ENCODE results near the gene DBX2.
"Not testable (repeated sequence)": the region's sequence is repeated elsewhere in the genome, so short reads cannot be mapped to it uniquely, and the experiment has no call there.

DBX2 gene

DNA sequence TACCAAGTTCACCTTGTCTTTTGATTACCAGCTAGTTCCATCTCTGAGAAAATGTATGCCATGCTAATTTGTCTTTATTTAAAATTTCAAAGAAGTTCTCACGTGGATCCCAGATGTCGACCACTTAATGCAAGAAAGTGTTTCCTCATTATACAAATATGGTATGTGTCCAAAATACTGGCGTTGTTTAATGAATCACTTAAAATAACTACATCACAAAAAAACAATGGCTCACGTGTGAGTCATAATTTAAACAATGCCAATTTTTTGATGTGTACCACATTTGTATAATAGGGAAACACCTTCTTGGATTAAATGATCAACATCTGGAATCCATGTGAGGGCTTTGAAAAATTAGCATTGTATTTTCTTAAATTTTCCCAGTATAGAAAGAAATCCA lies 40.8 kb downstream of the DBX2 start:
- peak; percentile 4 to 6 for DNase-seq (ENCODE audit: low read depth in 2 of 2)

GRCh38 chr12:45008211-45008610 lies 42.7 kb downstream of the DBX2 start:
- DNase-seq (ENCODE audit: low read depth in 2 of 2): no peak

DNA sequence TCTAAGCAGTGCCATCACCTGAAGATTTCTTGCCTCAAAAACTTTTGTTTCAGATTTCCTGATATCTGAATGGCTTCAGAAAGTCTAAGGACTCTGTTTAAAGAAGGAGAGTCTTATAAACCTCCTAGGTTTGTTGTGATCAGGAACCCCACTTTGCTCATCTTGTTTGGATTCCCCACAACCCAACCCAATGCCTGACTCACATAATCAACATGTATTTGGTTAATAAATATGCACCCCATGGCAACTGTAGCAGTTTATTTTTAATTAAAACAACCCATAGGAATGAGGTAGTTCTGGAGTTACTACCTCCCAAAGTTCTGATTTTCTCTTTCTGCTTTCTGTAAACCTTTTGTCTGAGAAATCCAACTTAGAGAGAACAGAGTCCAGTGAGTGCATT lies 51.5 kb downstream of the DBX2 start:
- DNase-seq (ENCODE audit: low read depth in 2 of 2): no peak

GRCh38 chr12:44993161-44993560 lies 57.7 kb downstream of the DBX2 start:
- no peak for DNase-seq (ENCODE audit: low read depth in 2 of 2)

- DNase-seq (ENCODE audit: low read depth in 2 of 2): not testable (repeated sequence)
Measured at GRCh38 chr12:44984863-44985262, 66.0 kb downstream of the DBX2 start.

DNA sequence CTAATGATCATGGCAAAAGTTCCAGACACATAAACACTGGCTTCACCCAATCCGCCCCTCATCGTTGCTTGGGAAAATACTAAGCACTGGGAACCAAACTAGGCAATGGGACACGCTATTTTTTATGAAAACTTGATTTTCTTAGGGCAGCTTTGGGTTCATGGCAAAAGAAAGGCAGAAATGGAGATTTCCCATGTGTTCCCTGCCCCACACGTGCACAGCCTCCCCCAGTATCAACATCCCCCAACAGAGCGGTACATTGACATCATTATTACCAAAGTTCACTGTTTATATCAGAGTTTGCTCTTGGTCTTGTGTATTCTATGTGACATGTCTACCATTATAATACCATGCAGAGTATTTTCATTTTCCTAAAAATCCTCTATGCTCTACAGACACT lies 71.0 kb downstream of the DBX2 start:
- DNase-seq (ENCODE audit: low read depth in 2 of 2): no peak

GRCh38 chr12:44976246-44976645 lies 74.7 kb downstream of the DBX2 start:
- DNase-seq (ENCODE audit: low read depth in 2 of 2): no peak

GRCh38 chr12:44972746-44973421 lies 78.0 kb downstream of the DBX2 start:
- DNase-seq (ENCODE audit: low read depth in 2 of 2): no peak

DNA sequence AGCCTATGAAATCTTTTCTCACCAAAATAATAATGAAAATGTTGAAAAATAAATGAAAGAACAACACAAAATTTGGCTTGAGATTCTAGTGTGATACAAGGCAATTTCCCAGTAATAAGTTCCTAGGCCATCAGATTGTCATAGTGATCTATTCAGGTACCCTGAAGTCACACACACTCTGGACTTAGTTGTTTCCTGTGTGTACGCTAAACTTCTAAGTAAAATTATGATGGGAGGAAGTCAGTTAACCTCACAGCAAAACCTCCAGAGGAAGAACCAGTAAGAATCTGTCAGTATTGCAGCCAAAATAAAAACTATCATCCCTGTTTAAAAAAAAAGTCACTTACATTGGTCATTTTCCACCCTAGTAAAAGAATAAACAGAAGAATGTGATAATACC lies 81.9 kb downstream of the DBX2 start:
- no peak for DNase-seq (ENCODE audit: low read depth in 2 of 2)

All from fibroblast of skin of left biceps (primary cell).